Kidney epithelial cell (primary cell): ENCODE measurements around the gene RBM26. TPM values are rescaled to one million over a fixed set of nuclear protein-coding genes. Genes with fewer than 3 reads are reported as not detected.

Experiments
- DNase-seq: peaks from one replicate; pipeline ENCODE4 v3.0.0-alpha.2; 2010; ENCODE audit warnings: low read depth
- H3K27me3 ChIP-seq: 2 replicates; pipeline ENCODE4 v1.6.0; 2011; ENCODE audit warnings: low read length; ENCODE audit not compliant: control insufficient read depth, insufficient read depth
- H3K36me3 ChIP-seq: 2 replicates; pipeline ENCODE4 v1.5.1; 2011; ENCODE audit warnings: low read length; ENCODE audit not compliant: control insufficient read depth, insufficient read depth
- H3K4me3 ChIP-seq: 2 replicates; pipeline ENCODE4 v1.5.1; 2011; ENCODE audit warnings: low read depth, mild to moderate bottlenecking, control low read depth, low read length
- total RNA-seq: library from RNA; depleted of rRNA; stranded (reverse); fragments of >200 nt; gene quantifications from 2 replicates; pipeline ENCODE4 v1.2.3, GENCODE V29; 2015
- TF ChIP-seq, protein P1 (sequence below): IDR thresholded peaks from 2 replicates; pipeline ENCODE4 v1.5.1; 2011; ENCODE audit warnings: mild to moderate bottlenecking, moderate library complexity, low read length, control low read depth, inconsistent platforms; ENCODE audit not compliant: insufficient read depth, poor library complexity, severe bottlenecking

Gene RBM26
- total RNA-seq, 1 donor from 2014 or later: 25.6 TPM

DNA sequence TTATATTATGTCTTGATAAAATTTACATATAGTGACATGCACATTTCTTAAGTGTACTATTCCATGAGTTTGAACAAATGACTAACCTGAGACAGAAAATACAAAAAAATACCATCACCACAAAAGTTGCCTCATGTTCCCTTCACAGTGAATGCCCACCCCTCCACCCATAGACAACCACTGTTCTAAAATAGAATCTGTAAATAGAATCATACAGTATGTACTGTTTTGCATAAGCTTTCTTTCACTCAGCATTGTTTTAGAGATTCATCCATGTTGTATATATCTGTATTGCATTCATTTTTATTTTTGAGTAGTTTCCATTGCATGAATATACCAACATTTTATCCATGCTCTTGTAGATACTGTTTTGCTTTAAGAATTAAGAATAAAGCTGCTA, 23.3 kb upstream of the RBM26 start:
- Histone ChIP-seq H3K4me3 (no peak overlapping the region), H3K36me3 (no peaks in the 10 kb centered on the region), H3K27me3 (no peaks in the 10 kb centered on the region)
- DNase-seq: no peak
- TF ChIP-seq, protein P1, sequence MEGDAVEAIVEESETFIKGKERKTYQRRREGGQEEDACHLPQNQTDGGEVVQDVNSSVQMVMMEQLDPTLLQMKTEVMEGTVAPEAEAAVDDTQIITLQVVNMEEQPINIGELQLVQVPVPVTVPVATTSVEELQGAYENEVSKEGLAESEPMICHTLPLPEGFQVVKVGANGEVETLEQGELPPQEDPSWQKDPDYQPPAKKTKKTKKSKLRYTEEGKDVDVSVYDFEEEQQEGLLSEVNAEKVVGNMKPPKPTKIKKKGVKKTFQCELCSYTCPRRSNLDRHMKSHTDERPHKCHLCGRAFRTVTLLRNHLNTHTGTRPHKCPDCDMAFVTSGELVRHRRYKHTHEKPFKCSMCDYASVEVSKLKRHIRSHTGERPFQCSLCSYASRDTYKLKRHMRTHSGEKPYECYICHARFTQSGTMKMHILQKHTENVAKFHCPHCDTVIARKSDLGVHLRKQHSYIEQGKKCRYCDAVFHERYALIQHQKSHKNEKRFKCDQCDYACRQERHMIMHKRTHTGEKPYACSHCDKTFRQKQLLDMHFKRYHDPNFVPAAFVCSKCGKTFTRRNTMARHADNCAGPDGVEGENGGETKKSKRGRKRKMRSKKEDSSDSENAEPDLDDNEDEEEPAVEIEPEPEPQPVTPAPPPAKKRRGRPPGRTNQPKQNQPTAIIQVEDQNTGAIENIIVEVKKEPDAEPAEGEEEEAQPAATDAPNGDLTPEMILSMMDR: no peak

DNA sequence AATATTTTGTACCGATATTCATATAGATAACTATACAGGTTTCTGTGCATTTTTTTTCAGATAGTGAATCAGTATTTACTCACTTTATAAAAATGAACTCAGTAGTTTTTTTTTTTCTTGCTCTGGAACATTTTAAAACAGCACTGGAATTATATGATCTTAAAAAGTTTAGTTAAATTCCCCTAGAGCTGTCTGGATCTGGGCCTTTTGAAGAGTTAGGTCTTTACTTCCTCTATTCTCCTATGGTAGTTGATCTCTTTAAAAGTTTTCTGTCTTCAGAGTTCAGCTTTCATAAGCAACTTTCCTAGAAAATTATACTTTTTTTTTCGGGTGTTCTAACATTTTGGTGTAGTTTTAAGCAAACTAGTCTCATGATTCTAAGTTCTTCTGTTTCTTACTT, 21.8 kb upstream of the RBM26 start:
- DNase-seq: no peak
- no peaks in the 10 kb centered on the region for H3K27me3 ChIP-seq
- no peaks in the 10 kb centered on the region for H3K36me3 ChIP-seq
- no peak overlapping the region for H3K4me3 ChIP-seq
- TF ChIP-seq, protein P1: no peak

DNA sequence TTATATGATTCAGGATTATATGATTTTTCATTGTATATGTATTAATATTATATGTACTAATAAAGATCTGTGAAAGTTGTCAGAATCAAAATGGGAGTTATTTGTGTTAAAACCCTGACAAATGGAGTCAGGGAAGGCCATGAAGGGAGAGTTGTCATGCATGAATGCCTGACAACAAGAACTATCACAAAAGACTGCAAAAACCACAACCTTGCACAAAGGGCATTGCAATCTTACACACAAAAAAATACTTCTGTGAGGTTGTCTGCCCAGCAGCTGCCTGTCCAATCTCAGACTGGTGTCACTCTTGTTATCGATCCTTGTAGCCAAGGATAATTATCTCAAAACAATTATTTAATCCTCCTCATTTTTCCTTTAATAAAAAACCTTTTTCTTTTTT, 21.2 kb upstream of the RBM26 start:
- peak; percentile 44 for DNase-seq
- no peaks in the 10 kb centered on the region for H3K36me3 ChIP-seq
- no peaks in the 10 kb centered on the region for H3K27me3 ChIP-seq
- H3K4me3 ChIP-seq: no peak overlapping the region
- TF ChIP-seq, protein P1: no peak

DNA sequence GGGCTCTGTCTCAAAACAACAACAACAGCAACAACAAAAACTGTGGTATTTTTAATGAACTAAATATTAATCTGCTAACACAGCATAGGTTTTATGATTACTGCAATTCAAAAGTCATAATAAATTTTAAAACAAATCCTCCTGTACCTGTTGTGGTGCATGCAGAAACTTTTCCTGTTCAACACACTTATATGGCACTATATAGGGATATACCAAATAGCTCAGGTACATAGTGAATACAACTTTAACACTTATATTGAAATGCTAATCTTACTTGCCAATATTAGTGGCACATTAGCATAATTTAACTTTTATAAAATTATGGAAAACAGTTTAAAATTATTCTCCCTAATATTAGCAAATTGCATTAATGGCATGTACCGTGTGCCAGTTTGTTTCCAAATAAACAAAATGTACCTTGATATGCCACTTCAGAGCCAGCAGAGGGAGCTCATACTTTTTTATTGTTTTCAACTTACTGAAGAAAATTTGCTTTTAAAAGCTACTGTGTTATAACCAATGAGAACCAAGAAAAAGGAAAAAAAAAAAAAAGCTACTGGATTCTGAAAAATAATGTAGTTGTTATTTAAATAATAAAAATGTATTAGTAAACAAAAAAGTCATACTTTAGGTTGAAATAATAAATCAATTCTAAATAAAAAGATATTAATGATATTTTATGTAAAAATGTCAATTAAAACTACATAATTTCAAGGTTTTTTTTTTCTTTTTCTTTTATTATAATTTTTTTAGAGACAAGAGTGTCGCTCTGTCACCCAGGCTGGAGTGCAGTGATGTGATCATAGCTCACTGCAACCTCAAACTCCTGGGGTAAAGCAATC, 18.0 kb upstream of the RBM26 start:
- peak; percentile 14 for DNase-seq
- TF ChIP-seq, protein P1: peak; percentile 48
- Histone ChIP-seq H3K36me3 (no peaks in the 10 kb centered on the region), H3K4me3 (no peak overlapping the region), H3K27me3 (no peaks in the 10 kb centered on the region)

DNA sequence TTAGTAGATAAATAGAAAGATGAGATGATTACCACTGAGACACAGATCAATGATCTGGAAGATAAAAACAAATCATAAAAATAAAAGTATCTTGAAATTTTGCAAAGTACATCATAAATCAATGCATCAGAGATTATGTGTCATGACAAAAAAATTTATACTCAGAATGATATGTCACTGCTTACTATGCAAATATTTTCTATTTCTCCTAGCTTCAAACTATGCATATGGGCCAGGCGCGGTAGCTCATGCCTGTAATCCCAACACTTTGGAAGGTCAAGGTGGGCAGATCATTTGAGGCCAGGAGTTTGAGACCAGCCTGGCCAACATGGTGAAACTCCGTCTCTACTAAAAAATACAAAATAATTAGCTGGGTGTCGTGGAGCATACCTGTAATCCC, 17.3 kb upstream of the RBM26 start:
- Histone ChIP-seq H3K27me3 (no peaks in the 10 kb centered on the region), H3K36me3 (no peaks in the 10 kb centered on the region), H3K4me3 (no peak overlapping the region)
- DNase-seq: no peak
- TF ChIP-seq, protein P1: no peak

DNA sequence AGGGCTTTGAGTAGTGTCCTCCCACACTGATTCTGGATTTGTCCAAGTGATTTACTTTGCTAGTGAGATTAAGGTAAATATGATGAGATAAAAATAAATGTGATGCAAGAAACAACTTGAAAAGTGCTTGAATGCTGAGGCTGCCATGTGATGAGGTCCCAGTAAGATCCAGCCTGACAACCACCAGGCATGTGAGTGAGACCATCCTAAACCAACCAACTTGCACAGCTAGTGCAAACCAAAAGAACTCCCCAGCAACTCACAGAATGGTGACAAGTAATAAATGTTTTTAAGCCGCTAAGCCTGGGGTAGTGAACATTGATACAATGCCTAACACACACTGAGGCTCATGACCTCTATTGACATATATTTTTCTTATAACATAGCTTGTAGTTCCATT, 13.3 kb upstream of the RBM26 start:
- Histone ChIP-seq H3K27me3 (no peaks in the 10 kb centered on the region), H3K4me3 (no peak overlapping the region), H3K36me3 (no peaks in the 10 kb centered on the region)
- TF ChIP-seq, protein P1: no peak
- no peak for DNase-seq
